HG03280 (cell line): ENCODE results near the gene RCSD1.

Experiments used
- ATAC-seq: cut with Tn5 transposase; IDR thresholded peaks from one replicate; pipeline ENCODE4 v1.9.1; 2021; ENCODE audit warnings: mild to moderate bottlenecking, moderate library complexity; ENCODE audit not compliant: unreplicated experiment

The RCSD1 gene

DNA sequence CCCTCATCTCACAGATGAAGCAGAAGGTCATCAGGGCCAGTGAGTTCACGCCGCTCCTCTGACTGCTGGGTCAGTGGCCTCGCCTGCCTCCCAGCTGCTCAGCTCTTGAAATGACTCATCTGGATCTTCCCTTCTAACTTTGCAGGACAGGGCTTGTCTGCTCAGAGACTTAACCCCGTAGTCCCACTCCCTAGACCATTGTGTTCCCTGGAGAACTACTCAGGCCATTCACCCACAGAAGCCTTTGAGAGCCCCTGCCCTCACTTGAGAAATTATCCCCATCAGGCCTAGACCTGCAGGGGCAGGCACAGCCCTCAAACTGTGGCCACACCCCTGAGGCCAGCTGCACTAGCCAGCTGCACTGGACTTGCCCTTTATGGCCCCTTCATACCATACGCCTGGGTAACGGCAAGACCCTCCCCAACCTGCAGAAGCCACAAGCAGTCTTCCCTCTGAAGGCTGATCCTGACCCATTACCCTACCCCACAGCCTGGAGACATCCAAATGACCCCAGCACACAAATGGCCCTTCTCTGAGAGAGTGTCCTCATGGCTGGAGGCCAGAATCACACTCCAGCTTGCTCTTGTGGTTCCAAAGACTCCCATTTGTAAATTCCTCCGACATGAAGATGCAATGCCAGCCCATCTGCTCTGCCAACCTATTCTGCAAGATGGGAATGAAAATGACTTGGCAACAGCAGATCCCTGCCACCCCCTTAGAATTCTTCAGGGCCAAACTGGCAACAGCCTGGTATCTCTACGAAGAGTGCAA lies 33.2 kb downstream of the RCSD1 start:
- peak; percentile 56 for ATAC-seq

DNA sequence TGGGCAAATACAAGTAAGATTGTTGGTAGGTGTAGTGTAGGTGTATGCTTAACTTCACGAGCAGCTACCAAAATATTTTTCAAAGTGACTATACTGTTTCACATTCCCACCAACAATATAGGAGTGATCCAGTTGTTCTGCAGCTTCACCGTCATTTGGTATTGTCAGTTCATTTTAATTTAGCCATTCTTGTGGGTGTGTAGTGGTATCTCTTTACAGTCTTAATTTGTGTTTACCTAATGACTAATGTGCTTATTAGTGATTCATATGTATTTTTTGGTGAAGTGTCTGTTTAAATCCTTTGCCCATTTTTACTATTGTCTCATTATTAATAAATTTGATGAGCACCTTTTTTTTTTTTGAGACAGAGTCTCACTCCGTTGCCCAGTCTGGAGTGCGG lies 35.4 kb downstream of the RCSD1 start:
- no peak for ATAC-seq

DNA sequence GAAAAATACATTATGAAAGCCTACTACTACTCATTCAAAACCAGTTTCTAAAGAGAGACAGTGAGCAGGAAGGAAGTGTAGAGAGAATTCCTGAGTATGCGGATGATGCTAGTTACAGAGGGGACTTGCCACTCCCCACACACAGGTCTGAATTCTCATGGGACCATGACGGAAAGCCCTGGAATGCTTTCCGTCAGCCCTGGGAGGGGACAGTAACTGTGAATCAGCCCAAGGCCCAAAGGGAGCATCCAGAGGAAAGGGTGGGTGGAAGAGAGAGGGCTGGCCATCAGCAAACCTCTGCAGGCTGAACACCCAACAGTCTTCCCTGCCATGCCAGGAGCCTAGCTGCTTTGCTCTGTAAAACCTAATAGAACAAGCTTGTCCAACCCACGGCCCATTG lies 36.4 kb downstream of the RCSD1 start:
- no peak for ATAC-seq

DNA sequence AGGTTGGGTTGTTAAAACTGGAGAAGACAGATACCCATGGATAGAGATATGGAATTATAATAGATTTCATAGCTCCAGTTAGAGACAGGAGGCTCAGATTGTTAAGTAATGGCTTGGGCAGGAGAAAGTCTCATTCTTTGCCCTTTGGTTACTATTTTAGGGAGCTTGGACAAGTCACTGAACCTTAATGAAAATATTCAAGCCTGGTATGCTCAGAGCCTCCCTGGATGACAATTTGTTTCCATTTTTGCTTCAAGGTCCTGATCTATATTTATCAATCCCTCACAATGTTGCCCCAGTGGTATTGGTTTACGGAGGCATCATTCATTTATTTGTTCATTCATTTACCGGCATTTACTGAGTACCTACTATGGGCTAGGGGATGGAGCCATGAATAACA lies 37.5 kb downstream of the RCSD1 start:
- ATAC-seq = no peak

DNA sequence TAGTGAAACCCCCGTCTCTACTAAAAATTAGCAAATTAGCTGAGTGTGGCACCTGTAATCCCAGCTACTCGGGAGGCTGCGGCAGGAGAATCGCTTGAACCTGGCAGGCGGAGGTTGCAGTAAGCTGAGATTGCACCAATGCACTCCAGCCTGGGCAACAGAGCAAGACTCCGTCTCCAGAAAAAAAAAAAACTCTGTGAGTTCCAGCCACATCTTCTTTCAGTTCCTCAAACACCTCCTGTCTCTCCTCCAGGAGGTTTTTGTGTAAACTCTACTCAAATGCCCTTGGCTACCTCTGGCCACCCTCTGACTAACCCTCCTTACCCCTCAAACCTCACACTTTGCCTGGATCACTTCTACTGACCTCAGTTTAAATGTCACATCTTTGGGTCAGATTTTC lies 38.1 kb downstream of the RCSD1 start:
- ATAC-seq = peak; percentile 62

DNA sequence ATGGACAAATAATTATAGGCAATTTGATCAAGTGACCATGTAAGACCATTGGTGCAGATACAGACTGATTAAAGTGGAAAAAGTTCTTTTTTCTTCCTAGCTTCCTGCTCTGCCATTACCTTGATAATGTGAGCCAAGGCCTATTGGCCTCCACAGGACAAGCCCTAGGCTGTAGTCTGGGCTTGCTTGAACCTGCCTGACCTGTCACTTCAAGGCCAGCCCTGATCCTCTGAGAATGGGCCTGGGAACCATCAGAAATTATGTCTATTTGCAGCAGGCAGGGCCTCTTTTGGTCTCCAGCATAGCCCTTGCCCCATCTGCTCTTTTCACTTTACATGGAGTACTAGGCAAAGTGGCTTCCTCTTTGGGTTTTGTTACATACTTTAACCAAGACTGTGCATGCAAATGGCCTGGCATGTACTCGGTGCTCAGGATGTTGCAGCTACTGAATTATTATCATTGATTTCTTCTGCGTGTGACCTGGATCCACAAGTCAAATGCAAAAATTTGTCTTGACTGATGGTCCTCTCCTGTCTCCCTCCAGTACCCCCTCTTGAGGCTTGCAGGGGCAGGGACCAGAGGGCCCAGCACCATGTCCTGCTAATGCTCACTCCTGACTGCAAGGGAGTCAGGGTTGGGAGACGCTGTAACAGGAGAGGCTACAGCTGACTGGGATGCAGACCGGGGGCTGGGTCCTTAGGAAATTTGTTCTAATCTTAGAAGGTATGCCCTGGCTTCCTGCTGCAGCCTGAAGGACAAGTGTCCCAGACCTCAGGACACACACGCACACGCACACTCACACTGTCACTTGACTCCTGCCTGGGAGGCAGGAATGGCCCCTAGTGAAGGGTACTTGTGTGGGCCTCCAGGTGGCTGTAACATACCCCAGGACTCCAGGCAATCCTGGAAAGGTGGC lies 39.4 kb downstream of the RCSD1 start:
- ATAC-seq = no peak

DNA sequence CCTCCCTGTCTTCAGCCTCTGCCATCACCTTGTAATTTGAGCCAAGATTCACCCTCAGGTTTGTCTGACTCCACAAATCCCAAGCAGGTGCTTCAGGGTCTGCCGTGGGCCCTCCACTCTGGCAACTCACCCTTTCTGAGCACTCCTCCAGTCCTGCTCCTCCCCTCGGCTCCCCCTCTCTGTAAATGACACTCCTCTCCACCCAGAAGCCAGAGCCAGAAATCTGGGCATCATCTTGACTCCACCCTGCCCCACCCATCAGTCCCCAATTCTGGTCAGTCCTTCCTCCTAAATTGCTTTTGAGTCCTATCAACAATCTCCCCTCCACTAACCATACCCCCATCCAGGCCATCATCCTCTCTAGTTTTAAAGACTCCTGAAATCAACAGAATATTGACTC lies 40.5 kb downstream of the RCSD1 start:
- ATAC-seq = no peak

DNA sequence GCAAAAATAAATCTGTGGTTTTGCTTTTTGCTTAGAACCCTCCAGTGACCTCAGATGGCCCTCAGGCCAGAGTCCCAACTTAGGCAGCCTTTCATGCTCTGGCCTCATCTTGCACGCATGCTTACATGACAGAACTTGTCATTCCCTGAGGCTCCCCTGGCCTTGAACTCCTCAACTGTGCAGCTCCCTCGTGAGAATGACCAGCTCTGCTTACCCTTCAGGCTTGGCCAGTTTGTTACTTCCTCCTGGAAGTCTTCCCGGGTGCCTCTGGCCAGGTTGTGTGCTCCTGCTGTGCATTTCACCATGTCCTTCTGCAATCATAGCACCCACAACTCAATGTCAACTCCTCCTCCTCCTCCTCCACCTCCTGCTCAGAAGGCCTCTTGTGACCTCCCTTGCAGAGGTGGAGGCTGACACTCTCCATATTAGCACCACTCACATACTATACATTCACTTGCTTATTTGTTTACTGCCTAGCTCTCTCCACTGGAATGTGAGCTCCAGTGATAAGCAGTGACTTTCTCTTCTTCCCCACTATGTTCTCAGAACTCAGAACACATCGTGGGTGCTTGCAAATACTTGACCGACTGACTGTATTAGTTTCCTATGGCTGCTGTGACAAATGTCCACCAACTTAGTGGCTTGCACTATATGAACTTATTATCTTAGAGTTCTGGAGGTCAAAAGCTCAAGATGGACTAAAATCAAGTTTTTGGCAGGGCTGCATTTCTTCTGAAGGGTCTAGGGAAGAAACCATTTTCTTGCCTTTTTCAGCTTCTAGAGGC lies 41.9 kb downstream of the RCSD1 start:
- ATAC-seq = no peak

DNA sequence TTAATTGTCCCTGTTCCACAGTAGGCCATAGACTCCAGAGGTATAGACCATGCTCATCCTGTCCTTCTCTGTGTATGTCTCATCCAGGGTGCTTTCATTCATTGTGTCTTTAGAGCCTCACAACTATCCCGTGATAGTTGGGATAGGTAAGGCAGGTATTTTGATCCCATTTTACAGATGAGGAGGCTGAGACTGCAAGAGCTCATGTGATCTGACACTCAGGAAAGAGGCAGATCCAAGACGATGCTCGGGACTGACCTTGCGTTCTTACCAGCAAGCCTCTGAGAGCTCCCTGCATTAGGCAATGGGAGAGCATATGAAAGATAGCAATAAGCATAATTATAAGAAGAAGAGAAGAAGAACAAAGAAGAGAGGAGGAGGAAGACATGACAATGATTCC lies 42.8 kb downstream of the RCSD1 start:
- ATAC-seq = no peak

DNA sequence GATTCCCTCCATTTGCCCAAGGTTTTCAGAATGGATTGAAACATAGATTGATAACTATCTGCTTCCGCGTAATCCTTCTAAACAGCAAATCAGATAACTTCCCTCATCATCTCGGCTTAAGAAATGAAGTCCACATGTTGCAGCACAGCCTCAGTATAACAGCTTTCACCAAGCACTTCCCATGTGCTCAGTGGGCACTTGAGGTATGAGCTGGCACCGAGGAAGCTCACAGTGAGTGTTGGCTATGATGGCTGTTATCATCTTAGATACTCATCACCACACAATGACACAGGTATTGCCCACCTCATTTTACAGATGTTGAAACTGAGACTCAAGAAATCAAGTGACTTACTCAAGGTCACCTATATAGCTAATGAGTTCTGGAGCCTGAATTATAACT lies 43.2 kb downstream of the RCSD1 start:
- ATAC-seq = no peak

DNA sequence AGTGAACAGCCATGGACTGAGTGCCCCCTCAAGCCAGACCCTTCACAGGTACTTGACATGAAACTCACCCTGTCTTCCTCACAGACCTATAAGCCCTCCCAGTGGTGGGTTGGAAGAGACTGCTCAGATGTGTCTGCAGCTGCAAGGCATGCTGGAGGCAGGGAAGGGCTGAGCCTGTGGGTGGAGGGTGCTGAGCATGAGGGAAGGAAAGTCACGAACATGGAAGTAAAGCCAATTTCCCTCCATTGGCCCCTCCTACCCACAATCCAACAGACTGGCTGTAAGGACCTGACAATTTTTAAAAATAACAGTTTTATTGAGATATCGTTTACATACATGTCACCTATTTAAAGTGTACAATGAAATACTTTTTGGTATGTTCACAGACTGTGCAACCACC lies 44.1 kb downstream of the RCSD1 start:
- ATAC-seq = no peak

DNA sequence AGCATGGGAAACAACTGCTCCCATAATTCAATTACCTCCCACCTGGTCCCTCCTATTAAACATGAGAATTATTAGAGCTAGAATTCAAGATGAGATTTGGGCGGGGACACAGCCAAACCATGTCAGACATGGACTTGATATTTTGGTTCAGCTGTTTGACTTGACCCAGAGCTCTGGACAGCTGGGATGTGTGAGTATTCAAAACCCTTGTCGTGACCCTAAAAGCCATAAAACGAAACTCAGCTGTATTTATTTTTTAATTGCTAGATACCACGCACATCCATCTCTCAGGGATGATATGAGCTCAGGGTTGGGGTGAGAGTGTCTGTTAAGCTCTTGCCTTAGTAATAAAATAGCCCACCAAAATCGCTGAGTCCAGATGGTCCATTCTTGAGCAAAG lies 45.4 kb downstream of the RCSD1 start:
- no peak for ATAC-seq

DNA sequence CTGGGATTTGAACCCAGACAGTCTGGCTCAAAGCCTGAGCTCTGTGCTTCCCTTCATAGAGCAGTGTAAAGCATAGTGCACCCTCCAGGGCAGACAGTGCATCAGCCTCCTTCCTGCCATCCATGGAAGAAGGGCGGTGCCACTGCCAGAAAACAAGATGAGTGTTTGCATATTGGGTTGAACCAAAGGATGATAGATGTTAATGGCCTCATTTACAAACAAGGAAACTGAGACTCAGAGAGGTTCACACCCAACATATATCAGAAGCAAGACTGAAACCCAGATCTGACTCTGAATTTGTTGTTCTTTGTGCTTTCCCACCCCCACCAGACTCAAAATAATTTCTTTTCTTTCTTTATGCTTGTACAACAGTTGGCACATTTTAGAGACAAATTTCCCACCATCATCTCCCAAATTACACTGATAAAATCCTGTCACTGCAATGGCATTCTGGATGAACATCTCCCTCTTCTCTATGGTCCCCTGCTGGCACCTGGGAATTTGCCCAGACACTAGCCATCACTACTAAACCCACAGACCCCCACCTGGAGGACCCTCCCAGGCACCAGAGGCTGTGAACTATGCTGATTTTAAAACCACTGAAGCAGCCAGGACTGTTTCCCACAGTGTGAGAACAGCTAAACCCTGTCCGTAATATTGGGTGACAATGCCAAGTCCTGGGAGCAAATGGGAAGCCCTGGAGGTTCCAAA lies 46.3 kb downstream of the RCSD1 start:
- ATAC-seq = peak; percentile 45

DNA sequence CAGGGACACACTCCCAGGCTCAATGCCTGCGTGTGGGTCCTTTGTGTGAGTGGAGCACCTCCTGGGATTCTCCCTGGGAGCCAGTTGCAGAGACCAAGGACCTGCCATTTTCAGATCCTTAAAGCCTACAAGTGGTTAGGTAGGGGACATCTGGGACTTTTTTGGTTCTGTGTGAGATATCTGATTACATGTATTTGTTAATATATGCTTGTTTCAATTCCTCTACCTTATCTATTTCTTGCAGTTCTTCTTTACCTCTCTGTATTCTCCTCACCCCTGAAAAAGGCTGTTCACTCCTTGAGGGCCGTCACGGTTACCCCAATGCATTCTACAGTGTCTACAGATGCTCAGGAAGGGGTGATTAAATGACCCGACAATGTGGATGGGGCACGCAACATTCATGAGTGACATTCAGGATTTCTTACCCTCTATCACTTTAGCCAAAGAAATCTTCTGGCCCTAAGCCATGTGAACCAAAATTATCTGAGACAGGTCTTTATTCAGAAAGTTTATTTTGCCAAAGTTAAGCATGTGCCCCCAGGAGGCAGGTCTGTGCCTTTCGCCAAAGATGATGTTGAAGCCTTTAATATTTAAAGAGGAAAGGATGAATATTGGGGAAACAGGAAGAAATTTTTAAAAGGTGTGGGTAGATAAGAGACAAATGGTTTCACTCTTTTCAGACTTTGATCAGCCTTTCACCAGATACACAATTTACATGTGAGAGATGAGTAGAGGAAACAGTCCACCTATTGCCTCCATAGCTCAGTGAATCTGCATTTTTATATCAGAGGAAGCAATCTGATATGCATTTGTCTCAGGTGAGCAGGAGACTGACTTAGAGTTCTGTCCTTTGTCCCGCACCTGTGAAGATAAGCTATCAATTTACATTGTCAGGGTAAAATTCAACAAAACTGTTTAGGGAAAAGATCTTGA lies 47.1 kb downstream of the RCSD1 start:
- ATAC-seq = no peak

DNA sequence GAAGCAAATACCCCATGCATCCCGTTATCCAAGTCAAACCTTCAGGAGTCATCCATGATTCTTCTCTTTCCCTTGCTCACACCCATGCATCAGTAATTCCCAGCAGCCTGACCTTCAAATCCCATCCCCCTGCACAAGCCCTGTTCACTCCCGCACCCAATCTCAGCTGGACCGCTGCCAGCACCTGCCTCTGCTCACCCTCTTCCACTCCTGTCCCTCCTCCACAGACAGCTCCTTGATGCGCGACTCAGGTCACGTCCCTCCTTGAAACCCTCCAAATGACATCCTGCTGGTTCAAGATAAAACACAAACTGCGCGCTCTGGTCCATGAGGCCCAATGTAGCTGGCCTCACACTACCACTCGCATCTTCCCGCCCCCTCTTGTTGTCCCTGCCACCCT lies 48.4 kb downstream of the RCSD1 start:
- no peak for ATAC-seq

DNA sequence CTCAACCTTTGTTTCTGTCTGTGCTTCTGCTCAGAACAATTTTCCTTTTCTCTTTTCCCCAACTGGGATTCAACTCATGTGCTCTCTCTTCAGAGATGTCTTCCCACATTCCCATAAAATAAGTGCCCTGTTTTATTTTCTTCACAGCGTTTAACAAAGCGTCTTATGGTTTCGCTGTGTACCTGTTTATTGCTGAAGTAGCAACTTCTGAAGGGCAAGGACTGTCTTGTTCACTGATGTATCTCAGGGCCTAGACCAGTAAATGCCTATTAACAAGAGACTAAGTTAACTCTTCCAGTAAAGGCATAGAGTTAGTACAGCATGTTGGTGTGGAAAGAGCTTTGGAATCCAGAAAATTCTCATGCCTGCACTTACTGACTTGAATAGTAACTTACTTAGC lies 48.8 kb downstream of the RCSD1 start:
- no peak for ATAC-seq

DNA sequence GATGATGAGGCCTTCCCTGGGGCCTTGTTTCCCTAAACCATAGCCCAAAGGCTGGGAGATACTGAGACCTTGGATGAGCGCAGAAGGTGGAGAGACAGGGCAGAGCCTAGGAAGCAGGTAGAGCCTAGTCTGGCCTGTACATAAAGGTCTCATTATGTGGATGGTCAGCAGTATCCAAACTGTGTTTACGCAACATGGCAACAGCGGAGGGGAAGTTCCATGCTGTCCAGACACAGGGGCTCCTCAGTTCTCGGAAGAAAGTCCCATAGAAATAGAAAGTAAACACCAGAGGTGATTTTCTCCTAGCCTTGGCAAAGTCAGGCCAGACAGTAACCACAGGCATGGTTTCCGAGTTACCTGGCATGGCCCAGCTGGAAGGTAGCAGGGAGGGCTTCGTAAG lies 49.7 kb downstream of the RCSD1 start:
- no peak for ATAC-seq

DNA sequence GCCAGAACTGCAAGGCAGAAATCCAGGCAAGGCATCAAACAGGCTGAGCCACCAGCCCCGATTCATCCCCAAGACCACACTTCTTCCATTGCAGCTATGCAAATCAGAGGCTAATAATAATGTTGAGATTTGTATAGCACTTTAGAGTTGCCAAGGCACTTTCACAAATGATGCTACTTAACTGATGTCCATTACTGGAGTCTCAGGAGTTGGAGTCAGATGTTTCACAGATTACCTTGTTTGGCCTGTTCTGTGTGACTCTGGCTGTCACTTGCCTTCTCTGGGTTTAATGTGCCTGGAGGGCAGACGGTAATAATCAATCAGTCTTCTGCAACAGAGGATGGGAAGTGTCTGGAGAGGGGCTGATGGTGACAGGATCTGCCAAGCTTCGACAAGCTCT lies 51.0 kb downstream of the RCSD1 start:
- ATAC-seq = no peak

DNA sequence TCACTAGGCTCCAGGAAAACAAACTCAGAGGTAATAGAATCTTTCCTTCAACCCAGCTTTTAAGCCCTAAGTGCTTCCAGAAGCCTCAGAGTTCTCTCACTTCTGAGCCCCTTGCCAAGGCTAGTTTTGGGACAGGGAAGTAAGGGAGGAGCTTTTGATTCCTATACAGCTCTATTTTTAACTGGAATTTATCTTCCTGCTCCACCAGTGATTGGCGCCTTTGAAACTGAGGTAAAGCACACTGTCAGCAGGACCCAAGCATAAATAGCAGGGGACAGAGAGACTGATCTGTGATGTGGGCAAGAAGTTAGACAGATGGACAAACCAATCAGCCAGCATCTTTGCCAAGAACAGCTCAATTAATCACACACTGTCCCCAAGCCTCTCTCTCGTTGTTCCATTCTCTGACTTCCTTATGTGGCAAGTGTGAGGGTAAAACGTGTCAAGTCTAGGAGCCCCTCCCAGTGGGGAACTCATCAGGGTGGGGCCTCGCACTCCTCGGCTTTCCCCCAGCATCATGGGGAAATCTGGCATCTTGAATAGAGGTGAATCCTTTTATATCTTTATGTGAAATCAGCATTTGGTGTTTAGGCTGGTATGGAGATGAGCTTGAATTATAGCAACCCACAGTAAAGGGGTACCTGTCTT lies 51.5 kb downstream of the RCSD1 start:
- ATAC-seq = no peak
